Stimulated activated CD4-positive, alpha-beta T cell treated with anti-CD3 and anti-CD28 coated beads, Interleukin-2, amount 100 ng/mL, for 48 hours (primary cell): ENCODE data around the gene MLLT3.

Experiments used
- DNase-seq, 2 donors: peaks; one replicate each; pipeline ENCODE4 v3.0.0-alpha.2; 2020

Gene MLLT3

GRCh38 chr9:20407013-20407412 is 215.3 kb downstream of the MLLT3 start:
- no peak for DNase-seq

- no peak for DNase-seq
These were observed 216.0 kb downstream of the MLLT3 start for GRCh38 chr9:20406344-20406743.

- DNase-seq: no peak
These were observed 216.7 kb downstream of the MLLT3 start for GRCh38 chr9:20405616-20406015.

GRCh38 chr9:20405078-20405477 is 217.2 kb downstream of the MLLT3 start:
- no peak for DNase-seq

GRCh38 chr9:20404192-20404813 is 218.0 kb downstream of the MLLT3 start:
- no peak for DNase-seq

- DNase-seq: no peak
These were observed 219.0 kb downstream of the MLLT3 start for GRCh38 chr9:20403346-20403745.

- DNase-seq: no peak
These were observed 219.9 kb downstream of the MLLT3 start for GRCh38 chr9:20402273-20402875.

GRCh38 chr9:20398536-20399338 is 223.6 kb downstream of the MLLT3 start:
- no peak for DNase-seq

GRCh38 chr9:20397348-20397747 is 225.0 kb downstream of the MLLT3 start:
- no peak for DNase-seq

GRCh38 chr9:20396509-20396908 is 225.8 kb downstream of the MLLT3 start:
- no peak for DNase-seq

GRCh38 chr9:20395651-20396050 is 226.6 kb downstream of the MLLT3 start:
- no peak for DNase-seq

- DNase-seq: no peak
These were observed 227.3 kb downstream of the MLLT3 start for GRCh38 chr9:20394969-20395368.

- no peak for DNase-seq
These were observed 231.1 kb downstream of the MLLT3 start for GRCh38 chr9:20391208-20391607.

- no peak for DNase-seq
These were observed 231.9 kb downstream of the MLLT3 start for GRCh38 chr9:20390400-20390799.

- DNase-seq: no peak
These were observed 235.2 kb downstream of the MLLT3 start for GRCh38 chr9:20387062-20387461.

- DNase-seq: no peak
These were observed 237.7 kb downstream of the MLLT3 start for GRCh38 chr9:20384642-20385041.

- DNase-seq: no peak
These were observed 239.7 kb downstream of the MLLT3 start for GRCh38 chr9:20382460-20383071.

- no peak for DNase-seq
These were observed 241.8 kb downstream of the MLLT3 start for GRCh38 chr9:20380546-20380945.

- DNase-seq: no peak
These were observed 242.5 kb downstream of the MLLT3 start for GRCh38 chr9:20379804-20380225.

GRCh38 chr9:20378851-20379250 is 243.4 kb downstream of the MLLT3 start:
- DNase-seq: no peak

GRCh38 chr9:20377790-20378189 is 244.5 kb downstream of the MLLT3 start:
- DNase-seq: no peak

GRCh38 chr9:20376731-20377375 is 245.4 kb downstream of the MLLT3 start:
- DNase-seq: no peak

GRCh38 chr9:20376042-20376441 is 246.3 kb downstream of the MLLT3 start:
- DNase-seq: no peak
